ENCODE measurements around the gene CACNA1B.

CACNA1B gene

GRCh38 chr9:137920753-137921152 lies 43.2 kb downstream of the CACNA1B start:
- DNase-seq (ENCODE audit: low read depth): no peak

GRCh38 chr9:137924169-137924568 lies 46.6 kb downstream of the CACNA1B start:
- no peak for DNase-seq (ENCODE audit: low read depth)

GRCh38 chr9:137924761-137925369 lies 47.3 kb downstream of the CACNA1B start:
- no peak for DNase-seq (ENCODE audit: low read depth)

GRCh38 chr9:137943655-137944054 lies 66.1 kb downstream of the CACNA1B start:
- no peak for DNase-seq (ENCODE audit: low read depth)

GRCh38 chr9:137945581-137945980 lies 68.0 kb downstream of the CACNA1B start:
- no peak for DNase-seq (ENCODE audit: low read depth)

GRCh38 chr9:137946993-137947392 lies 69.4 kb downstream of the CACNA1B start:
- no peak for DNase-seq (ENCODE audit: low read depth)

GRCh38 chr9:137948642-137949041 lies 71.1 kb downstream of the CACNA1B start:
- DNase-seq (ENCODE audit: low read depth): no peak

- no peak for DNase-seq (ENCODE audit: low read depth)
These were observed 71.7 kb downstream of the CACNA1B start for GRCh38 chr9:137949260-137949659.

- no peak for DNase-seq (ENCODE audit: low read depth)
These were observed 73.5 kb downstream of the CACNA1B start for GRCh38 chr9:137951107-137951506.

- no peak for DNase-seq (ENCODE audit: low read depth)
These were observed 74.3 kb downstream of the CACNA1B start for GRCh38 chr9:137951597-137952490.

GRCh38 chr9:137952976-137953666 lies 75.5 kb downstream of the CACNA1B start:
- no peak for DNase-seq (ENCODE audit: low read depth)

GRCh38 chr9:137953683-137954438 lies 76.3 kb downstream of the CACNA1B start:
- no peak for DNase-seq (ENCODE audit: low read depth)

- DNase-seq (ENCODE audit: low read depth): no peak
These were observed 77.6 kb downstream of the CACNA1B start for GRCh38 chr9:137955224-137955570.

GRCh38 chr9:137955586-137955985 lies 78.0 kb downstream of the CACNA1B start:
- no peak for DNase-seq (ENCODE audit: low read depth)

- DNase-seq (ENCODE audit: low read depth): no peak
These were observed 78.5 kb downstream of the CACNA1B start for GRCh38 chr9:137956039-137956438.

GRCh38 chr9:137956688-137957385 lies 79.3 kb downstream of the CACNA1B start:
- DNase-seq (ENCODE audit: low read depth): no peak

GRCh38 chr9:137959641-137960411 lies 82.2 kb downstream of the CACNA1B start:
- DNase-seq (ENCODE audit: low read depth): no peak

GRCh38 chr9:137960496-137960895 lies 82.9 kb downstream of the CACNA1B start:
- DNase-seq (ENCODE audit: low read depth): no peak

- no peak for DNase-seq (ENCODE audit: low read depth)
These were observed 85.9 kb downstream of the CACNA1B start for GRCh38 chr9:137963525-137963924.

- no peak for DNase-seq (ENCODE audit: low read depth)
These were observed 87.7 kb downstream of the CACNA1B start for GRCh38 chr9:137965177-137965795.

All from activated T-helper 9 cell treated with anti-CD3 and anti-CD28 coated beads, Interleukin-2, amount 50 U/mL, for 16 hours (primary cell).